GM23338 (cell line): Measurements from ENCODE around the gene DDC. TPM values are rescaled to one million over a fixed set of nuclear protein-coding genes. Genes with fewer than 3 reads are reported as not detected.
"Not testable (repeated sequence)": the region's sequence is repeated elsewhere in the genome, so short reads cannot be mapped to it uniquely, and the experiment has no call there.

Source experiments
- ATAC-seq: fragments of 200-7000 bp; cut with Tn5 transposase; 3 replicates; pipeline ENCODE4 v1.9.1; 2020
- DNase-seq: peaks from one replicate; pipeline ENCODE4 v3.0.0-alpha.2; 2015; ENCODE audit warnings: low spot score
- H2AFZ ChIP-seq: fragments of 200-600 bp; sonication (generic); 2 replicates; pipeline ENCODE4 v1.8.0; 2016; ENCODE audit warnings: antibody characterized with exemption, mild to moderate bottlenecking, moderate library complexity
- H3F3A ChIP-seq: fragments of 200-600 bp; sonication (generic); replicated peaks from 2 replicates; pipeline ENCODE4 v1.8.0; 2017; ENCODE audit warnings: antibody characterized with exemption, mixed run types, low read depth
- H3K27ac ChIP-seq: fragments of 200-600 bp; sonication (generic); 2 replicates; pipeline ENCODE4 v1.6.1; 2016; ENCODE audit warnings: low read depth
- H3K27me3 ChIP-seq: fragments of 200-600 bp; sonication (generic); 2 replicates; pipeline ENCODE4 v1.8.0; 2016; ENCODE audit warnings: mild to moderate bottlenecking, mixed run types, moderate library complexity; ENCODE audit not compliant: insufficient read depth
- H3K36me3 ChIP-seq: fragments of 200-600 bp; sonication (generic); 2 replicates; pipeline ENCODE4 v1.8.0; 2016; ENCODE audit warnings: mild to moderate bottlenecking; ENCODE audit not compliant: insufficient read depth
- H3K4me1 ChIP-seq: fragments of 200-600 bp; sonication (generic); 2 replicates; pipeline ENCODE4 v1.8.0; 2016; ENCODE audit warnings: mild to moderate bottlenecking, moderate library complexity; ENCODE audit not compliant: insufficient read depth
- H3K4me2 ChIP-seq: fragments of 200-600 bp; sonication (generic); 2 replicates; pipeline ENCODE4 v1.7.1; 2017; ENCODE audit warnings: mixed run types
- H3K4me3 ChIP-seq: fragments of 200-600 bp; sonication (generic); 2 replicates; pipeline ENCODE4 v1.6.1; 2016; ENCODE audit warnings: mixed run types
- H3K79me2 ChIP-seq: fragments of 200-600 bp; sonication (generic); replicated peaks from 2 replicates; pipeline ENCODE4 v1.8.0; 2017; ENCODE audit warnings: mild to moderate bottlenecking; ENCODE audit not compliant: insufficient read depth
- H3K9me2 ChIP-seq: fragments of 200-600 bp; sonication (generic); 2 replicates; pipeline ENCODE4 v1.8.0; 2017; ENCODE audit not compliant: insufficient read depth
- H4K20me1 ChIP-seq: fragments of 200-600 bp; sonication (generic); replicated peaks from 2 replicates; pipeline ENCODE4 v1.8.0; 2017; ENCODE audit warnings: mild to moderate bottlenecking; ENCODE audit not compliant: insufficient read depth
- H3K27ac Mint-ChIP-seq: 2 replicates; pipeline ENCODE4 v1.8.0; 2020; ENCODE audit warnings: inconsistent platforms, mild to moderate bottlenecking, moderate library complexity, mixed read lengths
- H3K27me3 Mint-ChIP-seq: 3 replicates; pipeline ENCODE4 v1.8.0; 2022; ENCODE audit warnings: low read depth, mild to moderate bottlenecking, moderate library complexity, mixed read lengths, inconsistent platforms; ENCODE audit not compliant: insufficient read depth, poor library complexity
- H3K36me3 Mint-ChIP-seq: 3 replicates; pipeline ENCODE4 v1.8.0; 2021; ENCODE audit warnings: low read depth, mild to moderate bottlenecking, inconsistent platforms, moderate library complexity, mixed read lengths
- H3K4me1 Mint-ChIP-seq: 3 replicates; pipeline ENCODE4 v1.8.0; 2020; ENCODE audit warnings: mild to moderate bottlenecking, inconsistent platforms, mixed read lengths
- H3K4me3 Mint-ChIP-seq: 3 replicates; pipeline ENCODE4 v1.8.0; 2021; ENCODE audit warnings: moderate library complexity, mild to moderate bottlenecking, inconsistent platforms, mixed read lengths
- H3K9me3 Mint-ChIP-seq: 3 replicates; pipeline ENCODE4 v1.8.0; 2020; ENCODE audit warnings: moderate library complexity, mild to moderate bottlenecking, inconsistent platforms, mixed read lengths
- CREB1 ChIP-seq: fragments of 250-450 bp; sonication (Bioruptor Pico); IDR thresholded peaks from 2 replicates; pipeline ENCODE4 v1.5.0; 2020; ENCODE audit warnings: low read depth, mild to moderate bottlenecking, moderate library complexity
- EZH2 ChIP-seq: fragments of 200-600 bp; sonication (generic); IDR thresholded peaks from one replicate; pipeline ENCODE4 v1.8.0; 2017; ENCODE audit warnings: antibody characterized with exemption, mild to moderate bottlenecking, low read depth; ENCODE audit not compliant: unreplicated experiment
- EZH2phosphoT487 ChIP-seq: fragments of 200-600 bp; sonication (generic); IDR thresholded peaks from one replicate; pipeline ENCODE4 v1.8.1; 2018; ENCODE audit warnings: antibody characterized with exemption; ENCODE audit not compliant: unreplicated experiment
- NANOG ChIP-seq: IDR thresholded peaks from 2 replicates; pipeline ENCODE4 v1.6.1; 2016; ENCODE audit warnings: antibody characterized with exemption, borderline replicate concordance
- STAT1 ChIP-seq: IDR thresholded peaks from one replicate; pipeline ENCODE4 v1.6.1; 2016; ENCODE audit warnings: antibody characterized with exemption; ENCODE audit not compliant: unreplicated experiment
- ZNF114 ChIP-seq: fragments of 250-450 bp; sonication (Bioruptor Pico); IDR thresholded peaks from 2 replicates; pipeline ENCODE4 v1.5.0; 2020; ENCODE audit warnings: mild to moderate bottlenecking, moderate library complexity
- ZNF331 ChIP-seq: fragments of 250-450 bp; sonication (Bioruptor Pico); IDR thresholded peaks from 2 replicates; pipeline ENCODE4 v1.5.0; 2020; ENCODE audit warnings: low read depth, mild to moderate bottlenecking, moderate library complexity
- polyA plus RNA-seq: library from polyadenylated mRNA; unstranded; fragments of >200 nt; fragmentation: Nextera tagmentation; extraction: Ambion mirVana; gene quantifications from 2 replicates; pipeline ENCODE4 v1.2.1, GENCODE V29; 2016
- total RNA-seq: library from RNA; depleted of rRNA; stranded (reverse); fragments of >200 nt; shearing (Covaris generic); gene quantifications from 2 replicates; pipeline ENCODE4 v1.2.3, GENCODE V29; 2014
- TF ChIP-seq, protein P1 (sequence below), 2 experiments: fragments of 200-600 bp in 1 of 2; sonication (generic) in 1 of 2; conservative IDR thresholded peaks; 2 replicates each; pipeline versions ENCODE4 v1.5.1 to v1.6.1; 2016 to 2017; ENCODE audit warnings: antibody characterized with exemption in 2 of 2, low read depth in 2 of 2, mild to moderate bottlenecking in 2 of 2, moderate library complexity in 1 of 2

Gene DDC
- total and polyA plus RNA-seq, 2 experiments from 2014 or later, result not detected

DNA sequence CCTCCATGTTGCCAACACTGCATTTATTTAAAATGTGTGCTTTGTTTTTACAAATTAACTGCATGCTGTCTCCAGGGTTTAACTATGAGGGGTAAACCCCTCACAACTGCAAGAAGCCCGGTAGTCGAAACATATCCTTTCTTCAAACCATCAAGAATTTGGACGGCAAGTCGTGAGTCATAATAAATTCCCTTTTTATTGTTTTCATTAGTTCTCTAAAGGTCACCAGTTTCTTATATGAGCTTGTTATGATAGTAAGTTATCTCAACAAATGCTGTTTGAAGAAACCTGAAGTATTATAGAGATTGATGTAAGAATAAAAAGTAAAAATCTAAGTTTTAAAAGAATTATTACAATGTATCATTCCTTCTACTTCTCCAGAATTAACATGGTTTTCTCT, 102.8 kb downstream of the DDC start:
- H3K27ac ChIP-seq, result no peak overlapping the region

DNA sequence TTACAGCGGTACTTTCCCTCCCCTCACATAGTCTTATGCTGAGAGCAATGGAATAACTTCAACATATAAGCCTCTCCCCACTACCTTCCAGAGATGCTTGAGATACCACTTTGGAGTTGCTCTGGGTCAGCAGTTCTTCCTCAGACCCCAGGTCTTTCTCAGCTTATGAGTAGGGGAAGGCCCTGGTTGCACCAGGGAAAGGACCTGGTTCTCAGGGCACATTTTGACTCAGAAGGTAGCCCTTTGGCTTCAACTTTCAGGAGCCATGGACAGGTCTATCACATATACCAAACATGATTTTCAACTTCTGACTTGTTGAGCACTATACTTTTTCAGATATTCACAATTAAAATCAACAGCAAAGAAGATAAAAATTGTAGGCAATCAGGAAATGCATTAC, 103.5 kb downstream of the DDC start:
- no peak for DNase-seq
- Mint-ChIP-seq H3K27ac (no peak overlapping the region), H3K4me3 (no peak overlapping the region), H3K4me1 (no peaks in the 10 kb centered on the region), H3K9me3 (peaks cover 27% of the 10 kb centered on the region), H3K36me3 (peaks cover 10% of the 10 kb centered on the region; the same call in 2 of the 3 replicates), H3K27me3 (peaks cover 2% of the 10 kb centered on the region)
- Histone ChIP-seq H3K4me1 (no peaks in the 10 kb centered on the region), H3K4me3 (no peak overlapping the region), H3K79me2 (no peaks in the 10 kb centered on the region), H4K20me1 (no peaks in the 10 kb centered on the region), H3F3A (no peaks in the 10 kb centered on the region), H2AFZ (no peak overlapping the region), H3K36me3 (no peaks in the 10 kb centered on the region), H3K27ac (no peak overlapping the region), H3K4me2 (no peak overlapping the region), H3K27me3 (no peaks in the 10 kb centered on the region), H3K9me2 (peaks cover 4% of the 10 kb centered on the region; the same call in 1 of the 2 replicates)
- TF ChIP-seq, protein P1, sequence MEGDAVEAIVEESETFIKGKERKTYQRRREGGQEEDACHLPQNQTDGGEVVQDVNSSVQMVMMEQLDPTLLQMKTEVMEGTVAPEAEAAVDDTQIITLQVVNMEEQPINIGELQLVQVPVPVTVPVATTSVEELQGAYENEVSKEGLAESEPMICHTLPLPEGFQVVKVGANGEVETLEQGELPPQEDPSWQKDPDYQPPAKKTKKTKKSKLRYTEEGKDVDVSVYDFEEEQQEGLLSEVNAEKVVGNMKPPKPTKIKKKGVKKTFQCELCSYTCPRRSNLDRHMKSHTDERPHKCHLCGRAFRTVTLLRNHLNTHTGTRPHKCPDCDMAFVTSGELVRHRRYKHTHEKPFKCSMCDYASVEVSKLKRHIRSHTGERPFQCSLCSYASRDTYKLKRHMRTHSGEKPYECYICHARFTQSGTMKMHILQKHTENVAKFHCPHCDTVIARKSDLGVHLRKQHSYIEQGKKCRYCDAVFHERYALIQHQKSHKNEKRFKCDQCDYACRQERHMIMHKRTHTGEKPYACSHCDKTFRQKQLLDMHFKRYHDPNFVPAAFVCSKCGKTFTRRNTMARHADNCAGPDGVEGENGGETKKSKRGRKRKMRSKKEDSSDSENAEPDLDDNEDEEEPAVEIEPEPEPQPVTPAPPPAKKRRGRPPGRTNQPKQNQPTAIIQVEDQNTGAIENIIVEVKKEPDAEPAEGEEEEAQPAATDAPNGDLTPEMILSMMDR (conservative IDR thresholded peaks at IDR 0.05; ENCODE audit: low read depth in 2 of 2), result no peak
- no peak for TF ChIP-seq ZNF114 (CRISPR knock-in tag)
- no peak for TF ChIP-seq ZNF331
- TF ChIP-seq EZH2phosphoT487, result no peak
- no peak for TF ChIP-seq CREB1
- no peak for TF ChIP-seq EZH2
- TF ChIP-seq NANOG, result no peak
- ATAC-seq, result no peak

More for the DNA sequence above, 102.8 kb downstream of the DDC start:
- Mint-ChIP-seq H3K27me3 (peaks cover 8% of the 10 kb centered on the region), H3K36me3 (peaks cover 10% of the 10 kb centered on the region; the same call in 2 of the 3 replicates), H3K4me3 (no peak overlapping the region), H3K27ac (no peak overlapping the region), H3K4me1 (no peaks in the 10 kb centered on the region), H3K9me3 (peaks cover 25% of the 10 kb centered on the region)
- TF ChIP-seq STAT1, result no peak
- Histone ChIP-seq H2AFZ (no peak overlapping the region), H3K27me3 (peaks cover 2% of the 10 kb centered on the region; the same call in 1 of the 2 replicates), H3K4me3 (no peak overlapping the region), H4K20me1 (no peaks in the 10 kb centered on the region), H3K4me1 (no peaks in the 10 kb centered on the region), H3K36me3 (no peaks in the 10 kb centered on the region), H3K79me2 (no peaks in the 10 kb centered on the region), H3F3A (no peaks in the 10 kb centered on the region), H3K4me2 (no peak overlapping the region), H3K9me2 (peaks cover 4% of the 10 kb centered on the region; the same call in 1 of the 2 replicates)
- ATAC-seq (no peak), DNase-seq (no peak)

- not testable (repeated sequence) for H3K27ac Mint-ChIP-seq, ATAC-seq, DNase-seq, H4K20me1 ChIP-seq, H3K79me2 ChIP-seq, H3K4me1 Mint-ChIP-seq, H2AFZ ChIP-seq, H3K27me3 ChIP-seq, H3K4me3 Mint-ChIP-seq, H3K4me2 ChIP-seq, H3K36me3 Mint-ChIP-seq, H3K27me3 Mint-ChIP-seq, H3K9me2 ChIP-seq, H3K36me3 ChIP-seq, H3K4me1 ChIP-seq, H3K4me3 ChIP-seq, H3F3A ChIP-seq, H3K27ac ChIP-seq
- peaks cover 27% of the 10 kb centered on the region for H3K9me3 Mint-ChIP-seq
Measured at GRCh38 chr7:50459183-50459582, 106.0 kb downstream of the DDC start.

- not testable (repeated sequence) for H3K4me1 Mint-ChIP-seq
Measured at GRCh38 chr7:50458651-50459050, 106.6 kb downstream of the DDC start.

More at GRCh38 chr7:50458651-50459050, 106.6 kb downstream of the DDC start:
- not testable (repeated sequence) for H3K4me1 ChIP-seq, H3K27me3 ChIP-seq, H3K4me3 ChIP-seq, H3K27ac ChIP-seq, H3K27ac Mint-ChIP-seq, DNase-seq, H4K20me1 ChIP-seq, H3K4me3 Mint-ChIP-seq, H3K79me2 ChIP-seq, H2AFZ ChIP-seq, H3F3A ChIP-seq, H3K36me3 ChIP-seq, ATAC-seq, H3K9me2 ChIP-seq, H3K27me3 Mint-ChIP-seq, H3K36me3 Mint-ChIP-seq, H3K4me2 ChIP-seq
- peaks cover 27% of the 10 kb centered on the region for H3K9me3 Mint-ChIP-seq
